HUDEP-2 (cell line): ENCODE results near the gene CDIP1.

Experiments
- DNase-seq, 76 experiments: peaks; one replicate each; lab custom pipeline; 2025; ENCODE audit not compliant: unreplicated experiment in 76 of 76; lab: John Stamatoyannopoulos, UW

The CDIP1 gene

GRCh38 chr16:4517812-4518680 is 20.5 kb downstream of the CDIP1 start:
- DNase-seq = peak in 8 of 76 experiments; percentile 8 to 29 (median 14)

- DNase-seq = peak in 1 of 76 experiments; percentile 14
Measured at GRCh38 chr16:4515611-4516233, 22.9 kb downstream of the CDIP1 start.

GRCh38 chr16:4514606-4515005 is 24.0 kb downstream of the CDIP1 start:
- no peak for DNase-seq

- DNase-seq = no peak
Measured at GRCh38 chr16:4513881-4514280, 24.7 kb downstream of the CDIP1 start.

GRCh38 chr16:4513086-4513860 is 25.3 kb downstream of the CDIP1 start:
- peak in 63 of 76 experiments; percentile 12 to 95 (median 57) for DNase-seq

GRCh38 chr16:4512473-4512872 is 26.1 kb downstream of the CDIP1 start:
- DNase-seq = no peak

GRCh38 chr16:4511441-4512082 is 27.0 kb downstream of the CDIP1 start:
- DNase-seq = peak in 35 of 76 experiments; percentile 3 to 54 (median 19)

GRCh38 chr16:4510747-4511426 is 27.7 kb downstream of the CDIP1 start:
- DNase-seq = no peak

GRCh38 chr16:4510131-4510530 is 28.4 kb downstream of the CDIP1 start:
- no peak for DNase-seq

- DNase-seq = no peak
Measured at GRCh38 chr16:4509420-4509819, 29.2 kb downstream of the CDIP1 start.

GRCh38 chr16:4508806-4509205 is 29.8 kb downstream of the CDIP1 start:
- no peak for DNase-seq

GRCh38 chr16:4507588-4508345 is 30.8 kb downstream of the CDIP1 start:
- no peak for DNase-seq

- peak in 67 of 76 experiments; percentile 9 to 76 (median 45) for DNase-seq
Measured at GRCh38 chr16:4506450-4506849, 32.1 kb downstream of the CDIP1 start.

GRCh38 chr16:4505356-4506147 is 33.0 kb downstream of the CDIP1 start:
- peak in 4 of 76 experiments; percentile 5 to 18 (median 16) for DNase-seq

- DNase-seq = no peak
Measured at GRCh38 chr16:4501071-4501478, 37.5 kb downstream of the CDIP1 start.

GRCh38 chr16:4500272-4500671 is 38.3 kb downstream of the CDIP1 start:
- no peak for DNase-seq

GRCh38 chr16:4499196-4499555 is 39.4 kb downstream of the CDIP1 start:
- no peak for DNase-seq

- peak in 1 of 76 experiments; percentile 10 for DNase-seq
Measured at GRCh38 chr16:4498546-4499195, 39.9 kb downstream of the CDIP1 start.
